Stimulated activated CD8-positive, alpha-beta memory T cell treated with anti-CD3 and anti-CD28 coated beads, Interleukin-2, amount 100 ng/mL, for 1 hour (primary cell): ENCODE data around the gene RNF214.
"Not testable (repeated sequence)": the region's sequence is repeated elsewhere in the genome, so short reads cannot be mapped to it uniquely, and the experiment has no call there.

Experiments used
- DNase-seq, 2 donors: peaks; one replicate each; pipeline ENCODE4 v3.0.0-alpha.2; 2020; ENCODE audit warnings: low read depth in 2 of 2

The RNF214 gene

DNA sequence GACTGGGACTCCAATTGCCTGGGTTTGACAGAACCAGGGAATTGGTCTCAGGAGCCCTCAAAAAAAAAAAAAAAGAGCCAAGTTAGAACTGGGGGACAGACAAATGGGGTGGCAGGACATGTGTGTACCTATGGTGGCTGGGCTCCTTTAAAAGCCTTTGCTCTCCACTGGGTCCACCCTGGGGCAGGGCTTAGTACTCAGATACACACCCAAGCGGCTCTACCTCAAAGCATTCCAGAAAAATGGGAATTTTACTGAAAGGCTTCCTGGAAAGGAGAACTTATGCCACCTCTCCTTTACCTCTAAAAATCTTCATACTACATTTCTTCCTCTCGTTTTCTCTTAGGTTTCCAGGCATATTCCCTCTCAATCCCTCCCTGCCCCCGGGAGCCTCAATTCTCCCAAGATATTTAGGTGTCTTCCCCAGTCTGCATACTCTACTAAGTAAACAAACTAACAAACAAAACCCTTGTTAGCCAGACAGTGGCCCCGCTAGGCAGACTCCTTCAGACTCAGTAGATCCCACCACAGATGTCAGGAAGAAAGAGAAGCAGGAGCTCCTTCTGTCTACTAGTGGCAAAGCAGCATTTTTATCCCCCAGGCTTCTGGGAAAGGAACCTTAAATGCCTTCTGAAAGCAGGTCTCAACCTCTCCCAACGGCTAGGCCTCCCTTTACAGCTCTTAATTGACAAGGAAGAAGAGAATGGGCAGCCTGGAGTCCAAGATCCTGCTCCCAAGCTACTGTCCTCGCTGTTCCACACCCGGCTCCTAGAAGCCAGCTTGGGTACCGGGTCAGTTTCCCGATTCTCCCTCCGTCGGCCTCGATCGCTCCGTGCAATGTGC, 1.3 kb upstream of the RNF214 start:
- DNase-seq = no peak

DNA sequence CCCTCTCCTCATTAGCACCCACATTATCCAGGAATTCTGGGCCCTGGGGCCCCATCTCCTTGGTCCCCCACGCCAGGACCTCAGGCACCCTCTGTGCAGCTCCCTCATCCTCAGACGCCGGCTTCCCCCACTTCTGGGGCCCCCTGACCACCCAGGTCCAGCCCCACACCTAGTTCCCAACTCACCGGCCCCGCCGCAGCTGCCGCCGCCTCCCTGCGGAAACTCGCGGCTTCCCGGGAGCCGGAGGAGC, 704 bp upstream of the RNF214 start, which contains the start of gene PCSK7:
PCSK7 (minus strand) TSS at position 232 of the 250 bp plus-strand sequence. CDS start 2,229 bp downstream, outside the sequence.
- DNase-seq = no peak

DNA sequence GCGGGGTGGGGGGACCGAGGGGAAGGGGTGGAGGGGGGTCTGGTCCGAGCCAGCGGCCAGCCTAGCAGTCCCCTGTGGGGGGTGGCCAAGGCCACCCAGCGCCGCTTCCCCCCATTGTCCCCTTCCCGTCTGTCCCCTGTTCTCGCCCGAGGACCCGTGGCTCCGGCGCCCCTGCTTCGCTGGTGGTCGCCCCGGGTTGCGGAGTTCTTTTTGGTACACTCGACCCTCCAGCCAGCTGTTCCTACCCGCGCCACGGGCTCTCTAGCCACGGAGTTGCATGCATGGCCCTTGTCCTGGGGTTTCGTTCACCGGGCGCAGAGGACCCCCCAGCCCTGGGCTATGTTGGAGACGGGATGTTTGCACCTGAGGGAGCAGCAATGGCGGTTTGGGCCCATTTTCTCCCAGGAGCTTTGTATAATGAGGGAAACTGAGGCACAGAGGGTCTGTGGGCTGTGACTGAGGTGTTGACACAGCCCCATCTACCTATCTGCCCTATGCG, 489 bp downstream of the RNF214 start:
- DNase-seq = no peak

GRCh38 chr11:117238221-117238620, 5.8 kb downstream of the RNF214 start:
- DNase-seq = no peak

DNA sequence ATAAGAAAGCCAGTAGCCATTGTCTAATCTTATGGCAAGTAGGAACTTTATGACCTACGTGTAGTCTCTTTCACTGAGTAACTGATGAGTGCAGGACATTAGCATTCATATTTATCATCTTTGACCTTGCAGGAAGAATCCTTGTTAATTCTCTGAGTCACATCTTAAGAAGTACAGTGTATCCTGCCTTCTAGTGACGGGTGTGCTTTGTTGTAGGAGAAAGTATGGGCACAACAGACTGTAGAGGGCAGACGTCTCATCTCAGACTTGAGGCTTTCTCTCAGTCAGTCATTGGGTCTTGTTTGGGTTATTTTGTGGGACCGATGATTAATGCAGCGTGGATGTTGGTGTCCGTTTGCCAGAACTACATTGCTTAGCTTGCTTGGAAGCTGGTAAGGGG, 6.8 kb downstream of the RNF214 start:
- DNase-seq = no peak

- no peak for DNase-seq
Measured at GRCh38 chr11:117248341-117248740, 15.9 kb downstream of the RNF214 start.

DNA sequence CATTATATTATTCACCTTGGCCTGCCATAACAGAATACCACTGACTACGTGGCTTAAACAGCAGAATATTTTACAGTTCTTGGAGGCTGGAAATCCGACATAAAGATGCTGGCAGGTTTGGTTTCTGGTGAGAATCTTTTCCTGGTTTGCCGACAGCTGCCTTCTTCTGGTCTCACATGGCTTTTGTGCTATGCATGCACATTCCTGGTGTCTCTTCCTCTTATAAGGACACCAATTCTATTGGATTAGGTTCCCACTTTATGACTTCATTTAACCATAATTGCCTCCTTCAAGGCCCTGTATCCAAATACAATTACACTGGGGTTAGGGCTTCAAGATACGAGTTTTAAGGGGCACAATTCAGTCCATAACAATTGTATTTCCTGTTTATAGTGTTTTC, 17.1 kb downstream of the RNF214 start:
- DNase-seq = no peak

GRCh38 chr11:117251506-117251905, 19.0 kb downstream of the RNF214 start:
- DNase-seq = no peak

GRCh38 chr11:117255966-117256365, 23.5 kb downstream of the RNF214 start:
- no peak for DNase-seq

- DNase-seq = no peak
Measured at GRCh38 chr11:117256573-117256972, 24.1 kb downstream of the RNF214 start.

DNA sequence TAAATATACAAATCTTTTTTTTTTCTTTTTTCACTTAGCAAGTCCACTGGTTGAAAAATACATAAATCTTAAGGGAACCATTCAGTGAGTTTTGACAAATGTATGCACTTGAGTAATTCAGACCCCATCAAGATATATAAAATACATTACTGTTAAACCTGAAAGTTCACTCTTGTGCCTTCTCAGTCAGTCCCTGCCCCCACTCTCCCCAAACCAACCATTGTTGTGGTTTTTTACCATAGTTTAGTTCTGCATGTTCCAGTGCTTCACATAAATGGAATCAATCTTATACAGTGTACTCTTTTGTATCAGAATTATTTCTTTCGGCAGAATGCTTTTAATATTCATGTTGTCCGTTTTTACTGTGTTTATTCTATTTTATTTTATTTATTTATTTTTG, 26.1 kb downstream of the RNF214 start:
- DNase-seq = no peak

DNA sequence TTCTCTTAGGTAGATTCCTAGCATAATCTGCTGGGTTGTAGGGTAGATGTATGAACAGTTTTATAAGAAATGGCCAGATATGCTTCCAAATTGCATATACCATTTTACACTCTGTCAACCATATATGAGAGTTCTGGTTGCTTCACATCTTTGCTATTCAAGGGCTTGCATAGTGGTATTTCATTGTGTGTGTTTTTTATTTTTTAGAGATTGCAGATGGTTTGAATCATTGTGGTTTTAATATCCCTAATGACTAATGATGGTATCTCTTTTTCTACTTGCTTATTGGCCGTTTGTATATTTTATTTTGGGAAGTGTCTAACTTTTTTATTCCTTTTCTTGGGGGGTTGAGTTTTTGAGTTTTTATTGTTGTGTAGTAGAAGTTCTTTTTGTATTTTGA, 26.9 kb downstream of the RNF214 start:
- no peak for DNase-seq

DNA sequence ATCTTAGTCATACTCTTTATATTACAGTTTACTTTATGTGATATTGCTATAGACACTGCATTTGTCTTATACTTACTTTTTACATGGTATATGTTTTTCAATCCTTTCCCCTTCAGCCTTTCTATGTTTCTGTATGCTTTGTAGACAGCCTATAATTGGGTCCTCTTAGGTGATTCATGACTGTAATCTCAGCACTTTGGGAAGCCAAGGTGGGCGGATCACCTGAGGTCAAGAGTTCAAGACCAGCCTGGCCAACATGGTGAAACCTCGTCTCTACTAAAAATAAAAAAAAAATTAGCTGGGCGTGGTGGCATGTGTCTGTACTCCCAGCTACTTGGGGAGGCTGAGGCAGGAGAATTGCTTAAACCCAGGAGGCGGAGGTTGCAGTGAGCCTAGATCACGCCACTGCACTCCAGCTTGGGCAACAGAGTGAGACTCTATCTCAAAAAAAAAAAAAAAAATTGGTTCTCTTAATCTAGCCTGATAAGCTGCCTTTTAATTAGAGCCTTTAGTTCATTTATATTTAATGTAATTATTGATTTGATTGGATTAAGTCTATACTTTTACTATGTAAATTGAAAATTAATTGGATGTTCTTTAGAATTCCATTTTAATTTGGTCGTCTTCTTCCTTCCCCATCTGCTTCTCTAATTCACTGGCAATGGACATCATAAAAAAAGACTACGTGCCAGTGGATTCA, 32.3 kb downstream of the RNF214 start:
- not testable (repeated sequence) for DNase-seq

DNA sequence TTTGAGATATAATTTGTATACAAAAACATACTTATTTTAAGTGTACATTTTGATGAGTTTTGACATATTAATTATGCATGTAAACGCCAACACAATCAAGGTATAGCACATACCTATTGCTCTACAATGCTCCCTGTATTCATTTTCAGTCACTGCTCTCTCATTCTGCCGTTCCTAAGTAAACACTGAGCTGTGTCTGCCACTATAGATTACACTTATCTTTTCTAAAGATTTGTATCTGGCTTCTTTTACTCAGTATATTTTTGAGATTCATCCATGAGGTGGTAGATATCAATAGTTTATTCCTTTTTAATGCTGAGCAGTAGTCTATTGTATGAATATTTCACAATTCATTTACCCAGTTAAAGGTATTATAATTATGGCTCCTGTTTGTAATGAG, 33.3 kb downstream of the RNF214 start:
- no peak for DNase-seq

DNA sequence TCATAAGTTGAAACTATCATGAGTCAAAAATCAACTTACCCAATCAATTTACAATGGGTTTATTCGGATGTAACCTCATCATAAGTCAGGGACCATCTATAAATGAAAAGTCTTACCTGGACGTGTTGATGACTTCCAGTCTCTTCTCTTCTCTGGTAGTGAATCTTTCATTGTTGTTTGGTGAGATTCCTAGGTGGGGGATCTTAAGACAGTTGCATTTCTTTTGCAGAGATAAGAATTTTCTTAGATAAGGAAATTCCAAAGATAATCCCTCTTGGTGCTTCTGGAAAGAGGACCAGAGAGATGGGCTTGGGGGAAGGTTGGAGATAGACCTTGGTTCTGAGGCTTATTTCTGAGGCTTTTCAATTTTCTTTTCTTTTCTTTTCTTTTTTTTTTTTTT, 37.4 kb downstream of the RNF214 start:
- DNase-seq = no peak

- DNase-seq = no peak
Measured at GRCh38 chr11:117271208-117271607, 38.7 kb downstream of the RNF214 start.

- not testable (repeated sequence) for DNase-seq
Measured at GRCh38 chr11:117272175-117272574, 39.7 kb downstream of the RNF214 start.

GRCh38 chr11:117273550-117274289, 41.2 kb downstream of the RNF214 start:
- DNase-seq = no peak

DNA sequence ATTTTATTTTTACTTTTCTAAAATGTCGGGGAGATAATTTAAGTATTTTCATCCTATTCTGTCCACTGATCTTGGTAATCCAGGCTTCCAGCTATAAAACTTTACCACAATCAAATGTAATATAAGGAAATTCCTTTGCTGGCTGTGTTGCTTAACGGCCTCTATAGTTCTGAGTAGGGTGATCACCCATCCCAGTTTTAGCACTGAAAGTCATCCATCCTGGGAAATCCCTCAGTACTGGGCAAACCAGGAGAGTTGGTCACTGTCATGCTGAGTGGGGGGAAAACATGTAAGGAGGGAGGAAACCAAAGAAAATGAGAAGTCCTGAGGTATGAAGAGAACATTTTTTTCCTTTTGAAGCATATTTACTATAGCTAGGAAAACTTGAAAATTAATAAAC, 45.9 kb downstream of the RNF214 start:
- no peak for DNase-seq

- DNase-seq = no peak
Measured at GRCh38 chr11:117279711-117280376, 47.4 kb downstream of the RNF214 start.

DNA sequence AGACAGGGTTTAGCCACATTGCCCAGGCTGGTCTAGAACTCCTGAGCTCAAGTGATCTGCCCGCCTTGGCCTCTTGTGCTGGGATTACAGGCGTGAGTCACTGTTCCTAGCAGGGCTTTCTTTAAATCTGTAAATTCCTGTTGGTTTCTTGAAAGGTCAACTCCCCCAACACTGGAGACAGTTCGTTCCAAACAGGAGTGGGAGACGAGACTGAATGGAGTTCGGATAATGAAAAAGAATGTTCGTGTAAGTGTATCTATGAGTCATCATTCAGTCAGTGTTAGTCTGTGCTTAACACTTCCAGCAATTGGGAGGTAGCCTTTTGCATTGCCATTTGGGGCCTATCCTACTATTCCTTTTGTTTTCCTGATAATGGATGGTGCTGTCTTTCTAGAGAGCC, 48.7 kb downstream of the RNF214 start:
- no peak for DNase-seq

DNA sequence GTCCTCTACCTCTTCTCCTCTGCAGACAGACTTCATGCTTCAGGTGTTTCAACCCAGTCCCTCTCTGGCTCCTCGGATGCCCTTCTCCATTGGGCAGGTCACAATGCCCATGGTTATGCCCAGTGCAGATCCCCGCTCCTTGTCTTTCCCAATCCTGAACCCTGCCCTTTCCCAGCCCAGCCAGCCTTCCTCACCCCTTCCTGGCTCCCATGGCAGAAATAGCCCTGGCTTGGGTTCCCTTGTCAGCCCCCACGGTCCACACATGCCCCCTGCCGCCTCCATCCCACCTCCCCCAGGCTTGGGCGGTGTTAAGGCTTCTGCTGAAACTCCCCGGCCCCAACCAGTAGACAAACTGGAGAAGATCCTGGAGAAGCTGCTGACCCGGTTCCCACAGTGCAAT, 49.4 kb downstream of the RNF214 start:
- no peak for DNase-seq
